HepG2 (cell line): Measurements from ENCODE around the gene CDH23. TPM values are rescaled to one million over a fixed set of nuclear protein-coding genes. Genes with fewer than 3 reads are reported as not detected.

ENCODE experiments used
- ARNT2 ChIP-seq: sonication (generic); formaldehyde crosslinking; IDR thresholded peaks from 2 replicates; pipeline ENCODE4 v1.8.0; 2022; ENCODE audit warnings: mild to moderate bottlenecking, low read depth, missing genetic modification reagents, moderate library complexity
- BHLHE40 ChIP-seq: IDR thresholded peaks from 2 replicates; pipeline ENCODE4 v1.6.1; 2011; ENCODE audit warnings: low read length, improper control_type of control experiment
- CERS6 ChIP-seq: sonication (generic); formaldehyde crosslinking; IDR thresholded peaks from 2 replicates; pipeline ENCODE4 v1.5.0; 2020; ENCODE audit warnings: missing genetic modification reagents
- ERF ChIP-seq: IDR thresholded peaks from 2 replicates; pipeline ENCODE4 v1.6.1; 2018; ENCODE audit warnings: missing biosample characterization, missing genetic modification reagents
- ISL2 ChIP-seq: sonication (generic); formaldehyde crosslinking; IDR thresholded peaks from 2 replicates; pipeline ENCODE4 v1.5.0; 2020; ENCODE audit warnings: missing genetic modification reagents
- KMT2A ChIP-seq: sonication (generic); formaldehyde crosslinking; IDR thresholded peaks from 2 replicates; pipeline ENCODE4 v1.4.0; 2020; ENCODE audit warnings: missing genetic modification reagents
- KMT2B ChIP-seq: IDR thresholded peaks from 2 replicates; pipeline ENCODE4 v1.6.1; 2016; ENCODE audit warnings: missing genetic modification reagents, missing compliant biosample characterization
- NFKBIZ ChIP-seq: IDR thresholded peaks from 2 replicates; pipeline ENCODE4 v1.6.1; 2018; ENCODE audit warnings: missing genetic modification reagents, missing compliant biosample characterization
- NR2C2 ChIP-seq: sonication (generic); formaldehyde crosslinking; IDR thresholded peaks from 2 replicates; pipeline ENCODE4 v1.4.0; 2020; ENCODE audit warnings: missing genetic modification reagents, mild to moderate bottlenecking, moderate library complexity, borderline replicate concordance
- SIN3A ChIP-seq: IDR thresholded peaks from 2 replicates; pipeline ENCODE4 v1.6.1; 2011; ENCODE audit warnings: low read depth, mild to moderate bottlenecking, control low read depth, low read length, borderline replicate concordance
- SPEN ChIP-seq: sonication (generic); formaldehyde crosslinking; IDR thresholded peaks from 2 replicates; pipeline ENCODE4 v1.5.1; 2020; ENCODE audit warnings: low read depth, mild to moderate bottlenecking, missing genetic modification reagents
- ZNF3 ChIP-seq: IDR thresholded peaks from 2 replicates; pipeline ENCODE4 v1.7.0; 2017; ENCODE audit warnings: inconsistent platforms
- ZNF337 ChIP-seq: sonication (generic); formaldehyde crosslinking; IDR thresholded peaks from 2 replicates; pipeline ENCODE4 v1.5.1; 2020; ENCODE audit warnings: missing genetic modification reagents, low read depth, mild to moderate bottlenecking, borderline replicate concordance
- ZNF414 ChIP-seq: sonication (generic); formaldehyde crosslinking; IDR thresholded peaks from 2 replicates; pipeline ENCODE4 v1.5.0; 2020; ENCODE audit warnings: missing genetic modification reagents
- ZNF451 ChIP-seq: sonication (generic); formaldehyde crosslinking; IDR thresholded peaks from 2 replicates; pipeline ENCODE4 v1.5.0; 2020; ENCODE audit warnings: mild to moderate bottlenecking, missing genetic modification reagents
- ZNF547 ChIP-seq: sonication (generic); formaldehyde crosslinking; IDR thresholded peaks from 2 replicates; pipeline ENCODE4 v1.5.1; 2020; ENCODE audit warnings: mild to moderate bottlenecking, missing genetic modification reagents
- ZNF589 ChIP-seq: sonication (generic); formaldehyde crosslinking; conservative IDR thresholded peaks from 2 replicates; pipeline ENCODE4 v1.8.0; 2022; ENCODE audit warnings: mild to moderate bottlenecking, moderate library complexity, missing genetic modification reagents
- ZNF605 ChIP-seq: sonication (generic); formaldehyde crosslinking; IDR thresholded peaks from 2 replicates; pipeline ENCODE4 v1.8.0; 2022; ENCODE audit warnings: mild to moderate bottlenecking, missing genetic modification reagents
- polyA plus RNA-seq, 8 experiments: library from polyadenylated mRNA; depleted of rRNA in 3 of 8; stranded (reverse) in 7 of 8; unstranded in 1 of 8; fragments of >200 nt; fragmentation: Illumina TruSeq in 4 of 8; extraction: Trizol in 4 of 8; gene quantifications; 2 replicates each; pipeline versions ENCODE4 v1.2.1 to v1.2.3, GENCODE V29; 2011 to 2016; ENCODE audit warnings: low read depth in 4 of 8, missing spikeins in 1 of 8, mixed read lengths in 1 of 8; ENCODE audit not compliant: insufficient read depth in 1 of 8
- total RNA-seq, 5 experiments: library from RNA; depleted of rRNA; stranded (reverse); fragments of >200 nt; fragmentation: Illumina TruSeq; extraction: Trizol; gene quantifications; 2 replicates each; pipeline ENCODE4 v1.2.3, GENCODE V29; 2016; ENCODE audit warnings: low read depth in 1 of 5
- TF ChIP-seq, protein P1 (sequence below): sonication (generic); formaldehyde crosslinking; IDR thresholded peaks from 2 replicates; pipeline ENCODE4 v1.4.0; 2020; ENCODE audit warnings: missing genetic modification reagents
- TF ChIP-seq, protein P2 (sequence below): sonication (generic); formaldehyde crosslinking; IDR thresholded peaks from 2 replicates; pipeline ENCODE4 v1.5.1; 2020; ENCODE audit warnings: mild to moderate bottlenecking, missing genetic modification reagents
- TF ChIP-seq, protein P3 (sequence below): sonication (generic); formaldehyde crosslinking; IDR thresholded peaks from 2 replicates; pipeline ENCODE4 v1.5.0; 2020; ENCODE audit warnings: missing genetic modification reagents
- TF ChIP-seq, protein P4 (sequence below): sonication (generic); formaldehyde crosslinking; IDR thresholded peaks from 2 replicates; pipeline ENCODE4 v1.8.1; 2023; ENCODE audit warnings: mild to moderate bottlenecking, missing genetic modification reagents

Gene CDH23
- total and polyA plus RNA-seq, 2 of the 13 experiments (the other 11 are each of a cell fraction or from before 2014, with no cell fraction given) = 0.13 TPM; not detected in 1

DNA sequence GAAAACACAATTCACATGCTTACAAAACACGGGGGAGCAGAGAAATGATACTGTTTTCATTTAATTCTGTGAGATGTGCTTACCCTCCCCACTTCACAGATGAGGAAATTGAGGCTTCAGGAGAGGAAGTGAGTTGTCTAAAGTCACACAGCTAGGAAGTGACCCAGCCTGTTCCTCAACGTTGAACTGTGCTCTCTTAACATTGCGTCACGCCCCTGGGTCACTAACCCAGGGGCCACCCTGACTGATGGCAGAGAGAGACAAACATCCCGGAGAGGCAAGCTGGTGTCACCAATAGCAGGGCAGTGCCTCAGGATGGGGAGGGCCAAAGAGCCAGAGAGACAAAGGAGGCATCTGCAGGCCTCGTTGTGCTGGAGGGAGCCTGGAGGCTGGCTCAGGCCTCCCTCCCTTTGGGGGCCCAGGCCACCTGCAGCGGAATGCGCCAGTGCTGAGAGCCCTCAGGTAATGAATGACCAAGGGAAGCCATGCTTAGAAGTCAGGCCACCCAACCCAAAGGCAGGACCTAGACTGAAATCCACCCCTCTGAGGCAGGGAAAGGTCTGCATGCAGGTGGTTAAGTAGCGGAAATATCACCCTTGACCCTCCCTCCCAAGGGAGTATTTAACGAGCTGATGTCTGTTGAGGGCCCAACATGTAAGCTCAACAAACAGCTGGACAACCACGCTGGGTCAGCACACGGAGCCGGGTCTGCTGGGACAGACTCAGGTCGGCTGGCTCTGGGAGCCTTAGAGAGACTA is 241.5 kb downstream of the CDH23 start (continued):
- TF ChIP-seq ERF (CRISPR knock-in tag) (peak; percentile 82), ARNT2 (CRISPR knock-in tag) (peak; percentile 58), SPEN (CRISPR knock-in tag) (peak; percentile 67; the same call in 1 of the 2 replicates), KMT2A (CRISPR knock-in tag) (no peak), ISL2 (peak; percentile 45; the same call in 1 of the 2 replicates), CERS6 (CRISPR knock-in tag) (no peak), ZNF3 (CRISPR knock-in tag) (peak; percentile 73), NFKBIZ (0 out of 2 replicates have a peak, but pooled peaks have one; percentile 24), ZNF451 (0 out of 2 replicates have a peak, but pooled peaks have one; percentile 17), KMT2B (no peak), ZNF589 (CRISPR knock-in tag) (0 out of 2 replicates have a peak, but pooled peaks have one; percentile 65), ZNF414 (peak; percentile 81), BHLHE40 (no peak), ZNF547 (CRISPR knock-in tag) (peak; percentile 84; the same call in 1 of the 2 replicates), ZNF337 (CRISPR knock-in tag) (0 out of 2 replicates have a peak, but pooled peaks have one; percentile 57), NR2C2 (CRISPR knock-in tag) (peak; percentile 86), SIN3A (no peak), ZNF605 (CRISPR knock-in tag) (peak; percentile 33; the same call in 1 of the 2 replicates)
- TF ChIP-seq, protein P1, sequence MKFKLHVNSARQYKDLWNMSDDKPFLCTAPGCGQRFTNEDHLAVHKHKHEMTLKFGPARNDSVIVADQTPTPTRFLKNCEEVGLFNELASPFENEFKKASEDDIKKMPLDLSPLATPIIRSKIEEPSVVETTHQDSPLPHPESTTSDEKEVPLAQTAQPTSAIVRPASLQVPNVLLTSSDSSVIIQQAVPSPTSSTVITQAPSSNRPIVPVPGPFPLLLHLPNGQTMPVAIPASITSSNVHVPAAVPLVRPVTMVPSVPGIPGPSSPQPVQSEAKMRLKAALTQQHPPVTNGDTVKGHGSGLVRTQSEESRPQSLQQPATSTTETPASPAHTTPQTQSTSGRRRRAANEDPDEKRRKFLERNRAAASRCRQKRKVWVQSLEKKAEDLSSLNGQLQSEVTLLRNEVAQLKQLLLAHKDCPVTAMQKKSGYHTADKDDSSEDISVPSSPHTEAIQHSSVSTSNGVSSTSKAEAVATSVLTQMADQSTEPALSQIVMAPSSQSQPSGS (CRISPR knock-in tag) = peak; percentile 95
- TF ChIP-seq, protein P2, sequence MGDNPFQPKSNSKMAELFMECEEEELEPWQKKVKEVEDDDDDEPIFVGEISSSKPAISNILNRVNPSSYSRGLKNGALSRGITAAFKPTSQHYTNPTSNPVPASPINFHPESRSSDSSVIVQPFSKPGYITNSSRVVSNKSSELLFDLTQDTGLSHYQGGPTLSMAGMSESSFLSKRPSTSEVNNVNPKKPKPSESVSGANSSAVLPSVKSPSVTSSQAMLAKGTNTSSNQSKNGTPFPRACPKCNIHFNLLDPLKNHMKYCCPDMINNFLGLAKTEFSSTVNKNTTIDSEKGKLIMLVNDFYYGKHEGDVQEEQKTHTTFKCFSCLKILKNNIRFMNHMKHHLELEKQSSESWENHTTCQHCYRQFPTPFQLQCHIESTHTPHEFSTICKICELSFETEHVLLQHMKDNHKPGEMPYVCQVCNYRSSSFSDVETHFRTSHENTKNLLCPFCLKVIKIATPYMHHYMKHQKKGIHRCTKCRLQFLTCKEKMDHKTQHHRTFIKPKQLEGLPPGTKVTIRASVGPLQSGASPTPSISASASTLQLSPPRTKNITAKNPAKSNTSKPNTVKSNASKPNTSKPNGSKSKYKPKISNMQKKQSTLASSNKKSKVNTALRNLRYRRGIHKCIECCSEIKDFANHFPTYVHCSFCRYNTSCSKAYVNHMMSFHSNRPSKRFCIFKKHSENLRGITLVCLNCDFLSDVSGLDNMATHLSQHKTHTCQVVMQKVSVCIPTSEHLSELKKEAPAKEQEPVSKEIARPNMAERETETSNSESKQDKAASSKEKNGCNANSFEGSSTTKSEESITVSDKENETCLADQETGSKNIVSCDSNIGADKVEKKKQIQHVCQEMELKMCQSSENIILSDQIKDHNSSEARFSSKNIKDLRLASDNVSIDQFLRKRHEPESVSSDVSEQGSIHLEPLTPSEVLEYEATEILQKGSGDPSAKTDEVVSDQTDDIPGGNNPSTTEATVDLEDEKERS (CRISPR knock-in tag) = peak; percentile 79; the same call in 1 of the 2 replicates
- TF ChIP-seq, protein P3, sequence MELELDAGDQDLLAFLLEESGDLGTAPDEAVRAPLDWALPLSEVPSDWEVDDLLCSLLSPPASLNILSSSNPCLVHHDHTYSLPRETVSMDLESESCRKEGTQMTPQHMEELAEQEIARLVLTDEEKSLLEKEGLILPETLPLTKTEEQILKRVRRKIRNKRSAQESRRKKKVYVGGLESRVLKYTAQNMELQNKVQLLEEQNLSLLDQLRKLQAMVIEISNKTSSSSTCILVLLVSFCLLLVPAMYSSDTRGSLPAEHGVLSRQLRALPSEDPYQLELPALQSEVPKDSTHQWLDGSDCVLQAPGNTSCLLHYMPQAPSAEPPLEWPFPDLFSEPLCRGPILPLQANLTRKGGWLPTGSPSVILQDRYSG (CRISPR knock-in tag) = no peak
- TF ChIP-seq, protein P4, sequence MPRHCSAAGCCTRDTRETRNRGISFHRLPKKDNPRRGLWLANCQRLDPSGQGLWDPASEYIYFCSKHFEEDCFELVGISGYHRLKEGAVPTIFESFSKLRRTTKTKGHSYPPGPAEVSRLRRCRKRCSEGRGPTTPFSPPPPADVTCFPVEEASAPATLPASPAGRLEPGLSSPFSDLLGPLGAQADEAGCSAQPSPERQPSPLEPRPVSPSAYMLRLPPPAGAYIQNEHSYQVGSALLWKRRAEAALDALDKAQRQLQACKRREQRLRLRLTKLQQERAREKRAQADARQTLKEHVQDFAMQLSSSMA = no peak
